SK-MEL-5 (cell line): ENCODE results near the gene NR3C2. TPM values are rescaled to one million over a fixed set of nuclear protein-coding genes. Genes with fewer than 3 reads are reported as not detected.
"Not testable (repeated sequence)": the region's sequence is repeated elsewhere in the genome, so short reads cannot be mapped to it uniquely, and the experiment has no call there.

ENCODE experiments used
- DNase-seq: peaks from one replicate; pipeline ENCODE4 v3.0.0-alpha.2; 2016; ENCODE audit warnings: low read depth, low spot score
- in situ Hi-C: cut with HindIII; loops from 2 replicates; pipeline ENCODE4 v1.10.0; 2016; ENCODE audit warnings: low sequenced_read_pairs, high pct_unique_total_duplicates, low pct_unique_long_range_greater_than_20kb
- total RNA-seq: library from RNA; depleted of rRNA; stranded (reverse); fragments of >200 nt; shearing (Covaris generic); gene quantifications from 2 replicates; pipeline ENCODE4 v1.2.3, GENCODE V29; 2014

Gene NR3C2
- total RNA-seq, 1 experiment from 2014 or later, result 0.32 TPM

DNA sequence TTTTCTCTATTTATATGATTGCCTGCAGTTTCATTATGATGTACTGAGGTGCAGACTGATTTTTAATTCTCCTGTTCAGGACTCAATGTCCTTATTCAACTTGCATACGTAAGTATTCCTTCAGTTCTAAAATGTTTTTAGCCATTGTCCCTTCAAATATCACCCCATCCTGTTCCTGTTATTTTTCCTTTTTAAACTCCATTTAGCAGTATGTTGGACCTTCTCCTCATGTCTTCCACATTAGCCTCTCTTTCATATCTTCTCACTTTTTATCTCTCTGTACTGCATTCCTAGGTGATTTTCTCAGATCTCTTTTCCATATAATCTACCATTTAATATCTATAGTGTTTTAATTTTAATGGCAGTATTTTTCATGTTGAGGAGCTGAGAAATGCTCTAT lies 317.7 kb downstream of the NR3C2 start:
- no peak for DNase-seq
- in situ Hi-C loops, result no loop called here

DNA sequence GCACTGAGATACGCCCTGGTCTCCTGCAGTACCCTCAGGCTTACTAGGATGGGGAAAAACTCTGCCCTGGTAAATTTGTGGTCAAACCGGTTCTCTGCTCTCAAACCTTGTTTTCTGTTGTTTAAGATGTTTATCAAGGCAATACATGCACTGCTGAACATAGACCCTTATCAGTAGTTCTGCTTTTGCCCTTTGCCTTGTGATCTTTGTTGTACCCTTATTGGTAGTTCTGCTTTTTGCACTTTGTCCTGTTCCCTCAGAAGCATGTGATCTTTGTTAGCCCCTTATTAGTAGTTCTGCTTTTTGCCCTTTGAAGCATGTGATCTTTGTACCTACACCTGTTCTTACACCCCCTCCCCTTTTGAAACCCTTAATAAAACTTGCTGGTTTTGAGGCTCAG lies 319.1 kb downstream of the NR3C2 start:
- DNase-seq, in situ Hi-C loops: not testable (repeated sequence)

GRCh38 chr4:148120216-148120615 lies 322.0 kb downstream of the NR3C2 start:
- no peak for DNase-seq
- in situ Hi-C loops, result no loop called here

DNA sequence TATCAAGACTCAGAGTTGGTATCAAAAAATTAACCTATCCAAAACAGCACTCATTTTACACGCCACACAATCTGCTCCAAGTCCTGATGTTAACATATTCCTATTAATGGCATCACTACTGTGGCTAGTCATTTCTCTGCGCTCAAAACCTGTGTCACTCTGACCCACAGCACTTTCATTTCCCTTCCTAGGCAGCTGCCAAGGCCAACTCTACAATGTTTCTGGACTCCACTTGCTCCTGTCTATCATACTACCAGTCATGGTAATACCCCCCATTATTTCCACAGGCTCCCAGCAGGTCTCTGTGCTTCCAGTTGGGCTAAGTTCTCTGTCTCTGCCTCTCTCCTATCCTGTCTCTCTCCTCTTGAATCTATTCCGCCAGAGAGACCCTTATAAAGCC lies 323.6 kb downstream of the NR3C2 start:
- no peak for DNase-seq
- in situ Hi-C loops, result no loop called here

DNA sequence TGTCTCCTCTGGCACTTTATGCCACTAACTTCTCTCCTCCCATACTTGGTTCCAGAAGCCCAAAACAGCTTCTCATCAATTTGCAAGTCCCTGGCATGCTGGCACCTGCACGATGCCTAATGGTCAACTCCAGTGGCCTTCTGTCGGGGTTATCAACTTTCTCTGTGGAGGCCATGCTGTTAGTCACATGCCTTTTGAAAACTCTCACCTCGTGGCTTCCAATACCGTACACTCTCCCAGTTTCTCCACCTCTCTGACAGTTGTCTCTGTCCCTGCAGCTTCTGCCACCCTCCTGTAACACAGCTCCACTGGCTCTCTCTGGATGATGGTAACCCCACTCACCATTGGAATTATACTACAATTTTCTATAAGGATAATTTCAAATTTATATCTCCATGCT lies 324.0 kb downstream of the NR3C2 start:
- no peak for DNase-seq
- in situ Hi-C loops, result no loop called here

DNA sequence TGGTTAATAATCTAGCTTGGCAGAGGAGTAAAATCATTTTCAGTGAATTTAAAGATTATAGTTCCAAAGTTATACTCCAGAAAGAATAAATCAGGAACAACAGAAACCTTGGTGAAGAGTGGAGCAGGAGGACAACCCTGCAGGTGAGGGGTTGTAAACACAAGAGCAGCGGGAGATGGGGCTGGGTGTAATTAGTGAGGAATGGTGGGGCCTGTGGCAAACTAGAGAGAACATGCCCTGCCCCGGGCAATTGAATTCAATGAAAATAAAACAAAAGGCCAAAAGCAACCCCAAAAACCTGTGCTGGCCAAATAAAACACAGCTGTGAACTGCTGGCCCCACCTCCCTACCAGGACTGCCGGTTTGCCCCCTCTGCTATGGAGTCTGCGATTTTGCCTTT lies 325.2 kb downstream of the NR3C2 start:
- in situ Hi-C loops, result no loop called here
- DNase-seq, result no peak

DNA sequence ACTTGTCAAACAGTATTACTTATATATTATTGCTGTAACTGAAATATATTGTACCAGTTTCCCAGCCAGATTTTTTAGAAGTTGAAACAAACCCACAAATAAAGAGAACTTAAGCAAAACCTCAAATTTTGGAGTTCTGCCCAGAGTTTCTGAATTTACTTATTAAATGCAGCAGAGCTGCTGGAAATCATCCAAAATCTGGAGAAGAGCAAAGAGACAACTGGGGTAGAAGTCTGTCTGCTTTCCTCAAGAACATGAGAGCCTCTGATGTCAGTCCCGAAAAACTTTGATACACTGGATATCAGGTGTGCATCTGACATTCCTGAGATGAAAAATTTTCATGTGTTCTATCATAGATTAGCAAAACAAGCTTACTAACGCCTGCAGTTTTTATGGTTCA lies 325.9 kb downstream of the NR3C2 start:
- DNase-seq, result no peak
- in situ Hi-C loops, result no loop called here

GRCh38 chr4:148114436-148114835 lies 327.8 kb downstream of the NR3C2 start:
- in situ Hi-C loops, result no loop called here
- DNase-seq, result no peak

- in situ Hi-C loops, result no loop called here
- DNase-seq, result no peak
These were observed 329.8 kb downstream of the NR3C2 start for GRCh38 chr4:148112231-148112982.

DNA sequence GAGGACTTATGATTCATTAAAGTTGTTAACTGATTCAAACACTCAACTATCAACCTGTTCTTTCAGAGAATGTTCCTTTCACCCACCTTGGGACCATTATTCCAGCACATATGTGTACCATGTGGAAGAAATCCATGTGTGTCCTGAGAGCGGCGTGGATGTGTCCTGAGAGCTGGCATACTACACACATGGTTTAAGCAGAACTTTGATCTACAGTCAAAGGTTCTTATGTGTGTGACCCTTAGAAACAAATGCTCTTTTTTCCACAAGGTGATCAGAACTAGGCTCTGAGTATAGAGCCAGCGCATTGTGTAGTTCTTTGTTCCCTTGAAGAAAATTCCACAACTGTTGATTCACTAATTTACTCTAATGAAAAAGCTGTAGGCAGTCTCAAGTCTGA lies 332.0 kb downstream of the NR3C2 start:
- in situ Hi-C loops, result no loop called here
- DNase-seq, result no peak

DNA sequence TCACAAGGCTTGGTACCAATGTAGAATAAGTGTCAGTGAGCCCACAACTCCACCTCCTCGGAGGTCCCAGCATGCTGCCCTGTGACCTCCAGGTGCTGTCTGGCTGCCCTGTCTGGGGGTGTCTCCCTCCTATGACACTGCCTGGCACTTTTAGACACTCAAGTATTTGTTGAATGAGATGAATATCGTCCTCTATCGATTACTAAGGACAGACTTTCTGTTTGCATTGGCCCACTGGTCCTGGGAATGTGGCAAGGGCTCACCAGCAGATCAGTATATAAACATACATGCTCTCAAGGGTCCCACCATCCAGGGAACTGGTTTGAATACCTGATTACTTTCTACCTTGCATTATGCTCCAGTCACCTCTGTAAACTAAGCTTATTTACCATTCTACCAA lies 333.0 kb downstream of the NR3C2 start:
- in situ Hi-C loops, result no loop called here
- DNase-seq, result no peak

- DNase-seq, result no peak
- in situ Hi-C loops, result no loop called here
These were observed 333.4 kb downstream of the NR3C2 start for GRCh38 chr4:148108766-148109165.

GRCh38 chr4:148103597-148104355 lies 338.4 kb downstream of the NR3C2 start:
- no peak for DNase-seq
- in situ Hi-C loops, result no loop called here

GRCh38 chr4:148101790-148102189 lies 340.4 kb downstream of the NR3C2 start:
- in situ Hi-C loops, result no loop called here
- DNase-seq, result no peak

- in situ Hi-C loops, result no loop called here
- DNase-seq, result no peak
These were observed 341.0 kb downstream of the NR3C2 start for GRCh38 chr4:148101235-148101634.

GRCh38 chr4:148097801-148098200 lies 344.4 kb downstream of the NR3C2 start:
- DNase-seq, result no peak
- in situ Hi-C loops, result no loop called here

DNA sequence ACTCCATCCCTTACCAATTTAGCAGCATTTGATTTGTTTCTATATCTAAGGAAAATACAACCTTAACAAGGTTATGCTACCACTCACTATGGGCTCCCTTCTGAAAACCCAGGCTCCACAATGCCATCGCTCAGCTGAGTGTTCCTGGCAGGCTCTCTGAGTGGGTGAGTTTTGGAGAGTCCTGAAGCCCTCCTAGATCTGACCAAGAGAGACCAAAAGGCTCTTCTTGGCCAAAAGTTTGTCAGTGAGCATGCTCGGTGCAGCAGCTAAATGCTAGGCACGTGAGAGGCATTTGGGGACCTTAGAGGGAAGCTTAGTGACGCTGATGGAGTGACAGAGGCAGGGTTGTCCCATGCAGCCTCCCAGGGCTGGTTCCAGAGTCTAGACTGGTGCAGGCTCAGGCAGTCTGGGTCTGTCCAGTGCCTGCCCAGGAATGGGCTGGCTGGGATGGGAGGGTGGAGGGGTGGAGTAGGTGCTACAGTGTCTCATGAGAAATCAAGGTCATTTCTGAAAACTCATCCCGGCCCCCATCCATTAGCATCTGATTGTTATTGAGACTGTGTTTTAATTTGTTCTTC lies 346.8 kb downstream of the NR3C2 start:
- no peak for DNase-seq
- in situ Hi-C loops, result no loop called here

DNA sequence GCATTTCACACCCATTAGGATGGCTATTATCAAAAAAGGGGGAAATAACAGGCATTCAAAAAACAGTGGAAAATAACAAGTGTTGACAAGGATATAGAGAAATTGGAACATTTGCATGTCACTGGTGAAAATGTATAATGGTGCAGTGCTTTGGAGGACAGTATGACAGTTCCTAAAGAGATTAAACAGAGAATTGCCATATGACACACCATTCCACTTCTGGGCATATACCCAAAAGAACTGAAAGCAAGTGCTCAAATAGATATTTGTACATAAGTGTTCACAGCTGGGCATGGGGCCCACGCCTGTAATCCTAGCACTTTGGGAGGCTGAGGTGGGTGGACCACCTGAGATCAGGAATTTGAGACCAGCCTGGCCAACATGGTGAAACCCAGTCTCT lies 348.1 kb downstream of the NR3C2 start:
- no peak for DNase-seq
- in situ Hi-C loops, result no loop called here

DNA sequence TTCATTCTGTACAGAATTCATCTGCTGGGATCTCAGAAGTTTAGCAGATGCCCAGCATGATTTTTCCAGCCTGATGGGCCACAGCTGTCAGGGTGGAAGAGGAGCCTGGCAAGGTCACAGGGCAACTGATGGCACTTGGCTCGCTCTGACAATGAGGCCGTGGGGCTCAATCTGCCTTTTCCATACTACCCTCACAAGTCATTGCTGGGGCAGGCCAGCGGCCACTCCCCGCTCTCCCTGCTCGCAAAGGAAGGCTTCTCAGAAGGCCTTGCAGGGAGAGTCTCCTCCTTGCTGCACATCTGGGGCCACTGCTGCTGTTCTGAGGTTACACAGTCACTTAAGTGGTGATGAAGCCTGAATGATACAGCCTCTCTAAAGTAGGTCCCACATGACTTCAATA lies 349.1 kb downstream of the NR3C2 start:
- no peak for DNase-seq
- in situ Hi-C loops, result no loop called here
